ENCODE results near the gene SCP2.

DNA sequence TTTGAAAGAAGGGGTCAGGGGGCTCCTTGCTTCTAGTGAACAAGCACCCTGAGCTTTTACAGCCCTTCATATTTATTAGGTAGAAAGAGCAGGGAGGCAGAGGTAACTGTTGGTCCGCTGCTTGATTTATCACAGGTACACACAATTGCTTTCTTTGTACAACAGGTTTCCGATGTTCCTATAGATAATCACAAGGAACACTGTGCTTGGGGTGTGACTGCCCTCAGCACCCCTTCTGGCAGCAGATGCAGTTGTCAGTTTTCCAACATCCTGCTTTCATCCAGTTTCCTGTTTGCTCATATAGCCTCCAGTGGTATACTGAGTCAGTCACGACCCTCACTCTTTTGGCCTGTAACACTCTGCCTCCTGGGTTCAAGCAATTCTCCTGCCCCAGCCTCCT is 40.6 kb downstream of the SCP2 start:
- TF ChIP-seq POLR2AphosphoS5 (IDR thresholded peaks at IDR 0.05; ENCODE audit: low read depth, low read length) (no peak), TAF1 (IDR thresholded peaks at IDR 0.05; ENCODE audit: borderline replicate concordance, insufficient read depth, low read length) (no peak), SIN3A (IDR thresholded peaks at IDR 0.05; ENCODE audit: borderline replicate concordance, insufficient read depth, low read length) (no peak), FOXP2 (optimal IDR thresholded peaks at IDR 0.05; ENCODE audit: borderline replicate concordance, extremely low read depth, extremely low read length, insufficient read depth) (no peak)
- TF ChIP-seq, protein P1, sequence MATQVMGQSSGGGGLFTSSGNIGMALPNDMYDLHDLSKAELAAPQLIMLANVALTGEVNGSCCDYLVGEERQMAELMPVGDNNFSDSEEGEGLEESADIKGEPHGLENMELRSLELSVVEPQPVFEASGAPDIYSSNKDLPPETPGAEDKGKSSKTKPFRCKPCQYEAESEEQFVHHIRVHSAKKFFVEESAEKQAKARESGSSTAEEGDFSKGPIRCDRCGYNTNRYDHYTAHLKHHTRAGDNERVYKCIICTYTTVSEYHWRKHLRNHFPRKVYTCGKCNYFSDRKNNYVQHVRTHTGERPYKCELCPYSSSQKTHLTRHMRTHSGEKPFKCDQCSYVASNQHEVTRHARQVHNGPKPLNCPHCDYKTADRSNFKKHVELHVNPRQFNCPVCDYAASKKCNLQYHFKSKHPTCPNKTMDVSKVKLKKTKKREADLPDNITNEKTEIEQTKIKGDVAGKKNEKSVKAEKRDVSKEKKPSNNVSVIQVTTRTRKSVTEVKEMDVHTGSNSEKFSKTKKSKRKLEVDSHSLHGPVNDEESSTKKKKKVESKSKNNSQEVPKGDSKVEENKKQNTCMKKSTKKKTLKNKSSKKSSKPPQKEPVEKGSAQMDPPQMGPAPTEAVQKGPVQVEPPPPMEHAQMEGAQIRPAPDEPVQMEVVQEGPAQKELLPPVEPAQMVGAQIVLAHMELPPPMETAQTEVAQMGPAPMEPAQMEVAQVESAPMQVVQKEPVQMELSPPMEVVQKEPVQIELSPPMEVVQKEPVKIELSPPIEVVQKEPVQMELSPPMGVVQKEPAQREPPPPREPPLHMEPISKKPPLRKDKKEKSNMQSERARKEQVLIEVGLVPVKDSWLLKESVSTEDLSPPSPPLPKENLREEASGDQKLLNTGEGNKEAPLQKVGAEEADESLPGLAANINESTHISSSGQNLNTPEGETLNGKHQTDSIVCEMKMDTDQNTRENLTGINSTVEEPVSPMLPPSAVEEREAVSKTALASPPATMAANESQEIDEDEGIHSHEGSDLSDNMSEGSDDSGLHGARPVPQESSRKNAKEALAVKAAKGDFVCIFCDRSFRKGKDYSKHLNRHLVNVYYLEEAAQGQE (IDR thresholded peaks at IDR 0.05; ENCODE audit: insufficient read depth in 1 of 2, low read depth in 2 of 2, low read length in 2 of 2): no peak
